HG03097 (cell line): ENCODE results near the gene FREM1.

Experiments
- ATAC-seq: cut with Tn5 transposase; IDR thresholded peaks from one replicate; pipeline ENCODE4 v1.9.1; 2021; ENCODE audit not compliant: unreplicated experiment, low FRiP score

The FREM1 gene

DNA sequence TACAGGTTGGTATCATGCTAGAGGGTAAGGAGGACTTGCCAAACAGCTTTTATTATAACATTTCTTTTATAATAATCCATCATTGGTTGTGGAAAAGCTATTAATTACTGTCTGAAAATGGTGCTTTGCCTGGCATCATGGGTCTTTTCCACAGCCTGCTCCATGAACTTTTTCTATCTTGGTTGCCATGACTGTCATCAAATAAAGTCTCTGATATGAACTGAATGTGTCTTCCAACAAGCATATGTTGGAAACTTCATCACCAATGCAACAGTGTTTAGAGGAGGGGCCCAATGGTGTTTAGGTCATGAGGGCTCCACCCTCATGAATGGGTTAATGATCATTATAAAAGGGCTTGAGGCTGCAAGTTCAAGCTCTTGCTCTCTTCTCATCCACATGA lies 81.0 kb downstream of the FREM1 start:
- no peak for ATAC-seq

DNA sequence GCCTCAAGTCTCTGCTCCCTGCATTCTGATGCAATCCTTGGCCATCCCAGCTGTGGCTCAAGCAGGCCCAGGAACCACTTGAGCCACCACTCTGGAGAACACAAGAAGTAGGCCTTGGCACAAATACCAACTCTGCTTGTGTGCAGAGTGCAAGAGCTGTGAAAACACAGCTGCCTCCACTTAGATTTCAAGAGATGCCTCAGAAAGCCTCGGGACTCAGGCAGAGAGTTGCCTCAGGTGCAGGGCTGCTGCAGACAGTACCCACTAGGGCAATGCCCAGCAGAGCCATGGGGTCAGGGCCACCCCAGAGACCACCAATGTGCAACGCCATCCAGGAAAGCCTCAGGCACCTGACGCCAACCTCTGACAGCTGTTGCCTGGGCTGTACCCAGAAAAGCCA lies 82.4 kb downstream of the FREM1 start:
- ATAC-seq = no peak

DNA sequence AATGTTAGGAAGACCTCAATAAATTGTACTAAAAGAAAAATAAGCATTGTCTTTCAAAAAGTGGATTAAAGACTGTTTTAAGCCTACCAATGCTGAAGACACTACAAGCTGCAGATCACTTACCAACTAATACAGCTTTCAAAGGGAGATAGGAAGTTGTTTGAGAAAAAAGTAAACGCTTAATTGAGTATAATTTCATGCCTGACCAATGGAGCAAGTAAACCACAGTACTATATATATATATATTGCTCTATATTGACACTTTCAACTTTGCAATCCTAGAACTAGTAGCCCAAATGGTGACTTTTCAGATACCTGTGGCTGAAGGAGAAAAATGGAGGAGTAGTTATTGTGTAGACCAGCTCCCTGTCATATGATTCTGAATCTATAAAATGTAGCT lies 85.7 kb downstream of the FREM1 start:
- no peak for ATAC-seq

DNA sequence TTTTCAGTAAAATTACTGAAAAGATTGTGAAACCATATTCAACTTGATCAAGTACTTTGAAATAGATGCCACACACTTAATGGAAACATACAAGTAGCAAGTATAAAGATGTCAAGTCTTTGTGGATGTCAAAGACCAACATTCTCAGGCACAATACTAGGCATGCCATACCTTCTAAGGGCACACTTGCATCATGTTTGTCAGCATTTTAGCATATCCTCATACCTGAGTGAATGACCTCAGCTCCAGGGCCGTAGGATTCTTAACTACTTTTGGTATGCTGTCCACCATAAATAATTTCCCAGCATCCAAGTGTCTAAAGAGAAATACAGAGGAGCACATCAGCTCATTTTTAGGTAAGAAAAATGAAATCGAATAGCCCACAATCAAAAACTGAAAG lies 86.4 kb downstream of the FREM1 start:
- ATAC-seq = no peak

DNA sequence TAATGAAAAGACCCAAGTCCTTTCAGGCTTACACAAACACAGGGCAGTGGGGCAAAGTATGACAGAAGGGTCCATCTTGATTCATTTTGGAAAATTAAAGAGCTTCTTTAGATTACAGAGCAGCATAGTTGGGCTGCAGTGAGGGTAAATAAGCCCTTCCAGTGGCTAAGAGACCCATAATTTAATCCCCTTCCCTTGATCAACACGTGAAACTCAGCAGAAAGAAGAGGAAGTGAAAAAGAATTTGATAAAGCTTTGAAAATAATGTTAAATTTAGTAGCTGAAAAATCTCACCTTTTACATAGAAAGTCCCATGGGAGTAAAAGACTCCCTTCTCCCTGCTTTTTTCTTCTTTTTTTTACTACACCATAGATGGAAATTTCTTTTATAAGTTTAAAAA lies 87.6 kb downstream of the FREM1 start:
- ATAC-seq = no peak

DNA sequence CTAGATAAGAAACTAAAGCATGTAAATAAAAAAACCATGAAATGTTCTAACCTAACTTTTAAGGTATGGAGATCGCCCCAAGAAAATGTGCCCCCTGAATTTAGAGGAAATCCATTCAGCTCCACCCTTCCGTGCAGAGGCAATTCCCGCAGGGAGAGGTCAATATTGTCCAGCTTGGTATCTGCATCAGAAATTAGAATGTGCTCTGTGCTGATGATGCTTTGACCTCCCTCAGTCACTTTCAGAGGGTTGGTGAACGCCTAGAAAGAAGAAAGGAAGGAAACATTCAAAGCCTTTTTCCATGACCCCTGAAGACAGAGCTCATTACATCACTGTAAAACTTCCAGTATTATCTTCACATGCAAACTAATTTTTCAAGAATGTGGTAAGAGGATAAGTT lies 91.0 kb downstream of the FREM1 start:
- no peak for ATAC-seq

DNA sequence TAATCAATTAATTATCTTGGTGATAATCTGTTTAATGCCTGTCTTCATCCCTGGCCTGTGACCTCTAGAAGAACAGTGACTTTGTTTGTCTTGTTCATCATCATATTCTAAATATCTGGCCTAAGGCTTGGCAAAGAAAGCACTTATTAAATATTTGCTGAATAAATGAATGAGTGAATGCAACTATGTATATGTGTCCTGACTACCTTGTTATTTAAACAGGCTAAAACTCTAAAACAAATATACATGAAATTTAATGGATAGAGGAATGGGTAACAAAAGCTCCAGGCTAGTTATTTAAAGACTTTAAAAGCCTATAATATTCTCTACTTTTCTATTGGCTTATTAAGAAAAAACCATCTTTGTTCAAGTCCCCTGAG lies 96.0 kb downstream of the FREM1 start:
- ATAC-seq = no peak

DNA sequence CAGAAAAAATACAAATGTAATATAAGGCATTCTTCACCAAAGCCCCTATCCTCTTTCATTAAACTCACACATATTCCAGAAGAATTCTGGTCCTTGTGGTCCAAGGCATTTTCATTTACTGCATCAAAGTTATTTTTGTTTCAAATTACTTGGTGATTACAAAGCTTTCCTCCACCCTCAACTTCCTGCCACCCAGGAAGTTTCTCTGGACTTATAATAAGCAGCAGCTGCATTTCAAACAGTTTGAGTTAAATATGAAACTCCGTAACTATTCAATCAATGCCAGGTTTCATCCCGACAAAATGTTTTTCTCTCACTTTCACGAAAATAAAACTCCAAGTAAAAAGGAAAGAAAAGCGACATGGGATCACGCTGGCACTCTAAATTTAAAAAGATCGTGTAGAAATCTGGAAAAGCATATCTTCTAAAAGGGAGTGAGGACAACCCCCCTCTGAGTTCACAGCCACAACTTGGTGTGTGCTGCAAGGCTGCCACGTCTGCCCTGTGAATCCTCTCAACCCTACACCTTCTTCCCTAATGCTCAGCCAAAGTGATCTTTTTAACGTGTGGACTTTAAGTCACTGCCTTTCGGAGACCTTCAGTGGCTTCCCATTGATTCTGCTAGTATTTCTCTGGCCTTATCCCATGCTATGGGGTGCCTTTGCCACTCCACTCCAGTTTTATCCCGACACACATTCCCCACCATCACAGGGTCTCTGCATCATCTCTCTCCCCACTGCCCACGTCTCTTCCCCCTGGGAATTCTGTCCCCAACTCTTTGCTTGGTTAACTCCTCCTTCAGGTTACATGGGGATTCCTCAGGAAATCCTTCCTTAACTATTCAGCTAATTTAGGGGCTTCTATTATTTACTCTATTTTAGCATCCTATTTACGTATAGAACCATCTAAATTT lies 96.6 kb downstream of the FREM1 start:
- ATAC-seq = no peak

DNA sequence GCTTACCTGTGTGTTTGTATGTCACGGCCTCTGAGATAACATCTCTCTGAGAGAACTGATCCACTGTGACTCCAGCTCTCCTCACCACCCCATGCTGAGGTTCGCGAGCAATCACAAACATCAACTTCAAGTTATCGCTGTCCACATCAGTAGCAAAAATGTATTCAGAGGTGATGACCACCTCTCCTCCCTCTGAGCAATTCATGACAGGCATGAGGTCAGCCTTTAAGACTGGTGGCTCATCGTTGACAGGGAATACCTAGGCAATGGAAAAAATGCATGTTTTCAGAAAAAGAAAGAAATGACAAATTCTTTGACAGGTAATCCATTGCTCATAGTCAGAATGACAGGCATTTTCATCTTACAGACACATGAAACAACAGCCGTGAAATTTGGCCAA lies 97.4 kb downstream of the FREM1 start:
- ATAC-seq = no peak

DNA sequence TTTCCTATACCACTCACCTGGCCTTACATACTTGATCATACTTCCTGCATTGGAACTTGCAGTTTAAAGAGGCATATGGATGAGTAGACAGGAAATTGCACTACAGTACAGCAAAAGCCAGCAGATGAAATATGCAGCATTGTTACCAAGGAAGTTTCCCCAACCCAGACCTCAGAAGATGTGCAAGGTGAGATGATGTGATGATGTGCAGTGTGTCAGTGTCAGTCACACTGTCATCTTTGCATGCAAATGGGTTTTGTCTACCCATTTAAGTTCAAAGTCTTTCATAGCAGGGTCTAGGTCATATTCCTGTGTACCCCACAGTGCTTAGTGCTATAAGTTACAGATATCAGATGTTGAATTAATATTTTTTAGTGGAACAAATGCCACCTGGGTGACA lies 98.4 kb downstream of the FREM1 start:
- no peak for ATAC-seq

DNA sequence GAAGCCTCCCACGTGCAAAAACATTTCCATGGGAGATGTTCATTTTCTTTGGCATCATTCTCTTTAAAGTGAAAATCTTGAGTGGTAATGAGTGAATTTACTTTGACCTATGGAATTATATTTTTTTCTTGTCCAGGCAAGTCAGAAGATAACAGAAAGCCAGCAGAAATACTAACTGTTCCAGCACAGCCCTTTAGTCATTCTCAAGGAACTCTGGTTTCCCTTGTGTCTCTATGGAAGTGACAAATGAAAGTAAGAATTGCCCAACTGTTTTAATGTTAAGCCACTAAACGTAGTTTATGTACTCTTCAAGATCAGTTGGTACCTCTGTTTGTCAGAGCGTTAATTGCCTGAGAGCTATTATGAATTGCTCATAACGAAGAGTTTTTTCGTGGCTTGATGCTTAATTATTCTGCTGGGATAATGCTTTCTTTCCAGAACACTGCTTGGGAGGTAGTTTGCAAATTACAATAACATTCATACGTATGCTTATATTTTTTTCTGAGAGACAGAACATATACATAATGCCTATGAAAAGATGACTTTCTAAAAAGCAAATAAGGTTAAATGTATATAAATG lies 103.2 kb downstream of the FREM1 start:
- no peak for ATAC-seq

DNA sequence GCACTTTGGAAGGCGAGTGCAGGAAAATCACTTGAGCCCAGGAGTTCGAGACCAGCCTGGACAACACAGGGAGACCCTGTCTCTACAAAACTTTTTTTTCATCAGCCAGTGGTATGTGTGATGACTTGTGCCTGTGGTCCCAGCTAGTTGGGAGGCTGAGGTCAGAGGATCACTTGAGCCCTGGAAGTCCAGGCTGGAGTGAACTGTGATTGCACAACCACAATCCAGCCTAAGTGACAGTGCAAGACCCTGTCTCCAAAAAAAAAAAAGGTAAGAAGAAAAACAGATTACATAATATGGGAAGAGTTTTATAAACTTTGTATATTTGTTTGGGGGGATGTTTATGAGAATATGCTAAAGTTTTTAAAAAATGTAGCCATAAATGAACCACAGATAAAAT lies 111.2 kb downstream of the FREM1 start:
- no peak for ATAC-seq

DNA sequence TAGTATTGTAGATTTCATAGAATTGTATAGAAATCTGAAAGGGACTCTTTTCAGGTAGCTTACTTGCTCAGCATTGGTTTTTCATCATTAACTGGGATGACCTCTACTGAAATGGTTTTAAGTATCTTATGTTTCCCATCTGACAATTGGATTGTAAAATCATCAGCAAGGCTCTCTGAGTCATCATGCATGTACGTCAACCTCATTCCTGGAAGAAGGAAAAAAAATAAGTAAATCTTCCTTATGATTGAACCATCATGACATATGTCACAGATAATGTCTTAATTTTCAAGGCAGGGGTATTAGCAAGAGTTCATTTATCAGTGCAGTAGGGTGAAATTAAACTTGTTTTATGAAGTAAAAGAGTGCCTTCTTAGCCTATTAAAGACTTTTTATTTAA lies 112.8 kb downstream of the FREM1 start:
- no peak for ATAC-seq

DNA sequence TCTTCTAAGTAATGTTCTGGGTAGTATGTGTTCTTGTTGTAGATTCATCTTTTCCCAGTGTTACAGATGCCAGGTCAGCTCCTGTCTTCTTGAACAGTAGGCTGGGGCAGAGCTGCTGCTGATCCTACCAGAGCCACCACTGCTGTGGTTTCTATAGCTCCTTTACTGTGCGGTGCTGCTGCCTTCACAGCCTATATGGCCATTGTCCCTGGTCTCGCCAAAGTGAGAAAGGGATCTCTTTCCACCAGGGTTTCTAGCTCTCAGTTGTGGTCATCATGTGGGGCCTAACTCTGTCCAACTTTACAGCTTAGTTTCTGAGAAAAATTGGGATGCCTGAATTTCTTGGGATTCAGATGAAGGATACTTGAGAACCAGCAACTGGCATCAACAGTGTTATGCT lies 116.8 kb downstream of the FREM1 start:
- no peak for ATAC-seq

DNA sequence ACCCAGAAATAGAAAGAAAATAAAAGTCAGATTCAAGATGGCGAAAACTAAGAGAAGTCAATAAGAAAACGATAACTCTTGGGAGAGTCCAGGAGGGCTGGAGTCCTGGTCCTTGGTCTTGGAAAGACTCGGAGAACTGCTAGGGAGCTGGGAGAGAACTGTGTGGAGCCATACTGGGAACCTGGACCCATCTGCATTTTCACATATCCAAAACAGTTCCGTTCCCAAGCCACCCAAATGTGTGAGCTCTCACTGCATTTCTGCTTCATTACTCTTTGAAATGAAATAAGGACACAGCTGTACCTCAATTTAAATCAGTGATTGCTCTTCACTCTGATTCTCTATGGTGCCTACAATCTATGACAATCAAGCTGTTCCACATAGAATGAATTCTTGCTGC lies 119.6 kb downstream of the FREM1 start:
- no peak for ATAC-seq

DNA sequence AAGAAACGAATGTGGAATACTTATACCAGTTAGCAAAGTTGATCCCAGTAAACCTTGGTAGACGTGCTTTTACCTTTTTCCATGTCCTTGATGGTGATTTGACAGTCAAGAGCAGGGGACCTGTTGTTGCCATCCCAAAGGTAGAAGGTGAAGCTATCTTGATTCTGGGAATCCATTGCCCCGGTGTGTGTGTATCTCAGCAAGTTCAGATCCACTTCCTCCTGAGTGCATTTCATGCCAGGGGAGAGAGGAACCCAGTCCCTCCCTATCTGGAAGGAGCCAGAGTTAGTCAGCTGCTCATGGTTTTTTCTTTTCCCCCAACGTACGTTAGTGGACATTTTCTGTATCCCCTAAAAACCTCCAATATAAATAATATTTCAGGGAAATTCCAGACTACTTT lies 121.4 kb downstream of the FREM1 start:
- ATAC-seq = no peak

DNA sequence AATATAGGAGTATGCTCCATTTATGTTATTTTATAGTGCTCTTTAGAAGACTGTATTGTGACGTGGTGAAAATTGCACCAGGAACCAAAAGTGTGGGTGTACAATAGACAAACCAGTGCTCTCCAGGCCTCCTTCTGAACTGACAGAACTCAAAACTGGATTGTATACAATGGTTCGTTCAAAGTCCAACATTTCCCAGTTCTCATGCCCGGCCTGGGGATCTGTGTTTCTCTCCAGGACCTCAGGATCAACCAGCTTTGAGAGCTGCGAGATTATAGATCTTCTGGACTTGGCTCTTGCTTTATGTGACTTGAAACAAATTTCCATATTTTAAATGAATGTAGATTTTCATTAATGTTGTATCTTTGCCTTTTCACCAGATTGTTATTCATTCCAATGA lies 126.9 kb downstream of the FREM1 start:
- no peak for ATAC-seq

DNA sequence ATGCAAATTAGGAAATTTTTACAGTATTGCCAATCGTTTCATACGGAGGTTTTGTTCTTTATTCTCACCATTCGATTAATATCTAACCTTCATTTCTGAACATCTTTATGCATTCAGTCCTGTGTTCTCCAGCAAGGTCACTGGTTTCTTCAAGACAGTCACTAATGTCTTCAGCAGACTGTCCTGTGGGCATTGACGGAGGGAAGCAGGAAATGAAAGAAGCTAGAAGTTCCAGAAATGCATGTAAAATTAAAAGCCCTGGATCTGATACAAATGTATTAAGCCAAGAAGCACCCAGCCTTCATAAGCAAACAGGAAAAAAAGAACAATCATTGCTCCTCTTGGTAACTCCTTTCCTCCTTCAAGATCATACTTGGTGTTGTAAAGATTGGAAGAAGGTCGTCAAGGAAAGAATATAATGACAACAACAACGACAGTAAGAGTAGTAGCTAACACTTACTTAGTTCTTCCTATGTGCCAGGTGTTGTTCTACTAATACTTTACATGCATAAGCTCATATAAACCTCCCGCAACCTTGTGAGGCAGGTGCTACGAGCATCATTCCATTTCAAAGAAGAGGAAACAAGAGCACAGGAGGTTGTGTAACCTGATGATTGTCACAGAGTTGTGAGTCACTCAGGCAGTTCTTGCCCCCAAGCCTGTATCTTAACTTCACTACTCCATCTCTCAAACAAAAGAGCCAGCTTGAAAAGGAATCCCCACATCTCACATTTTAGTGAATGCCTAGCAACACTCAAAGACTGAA lies 127.8 kb downstream of the FREM1 start:
- ATAC-seq = no peak

DNA sequence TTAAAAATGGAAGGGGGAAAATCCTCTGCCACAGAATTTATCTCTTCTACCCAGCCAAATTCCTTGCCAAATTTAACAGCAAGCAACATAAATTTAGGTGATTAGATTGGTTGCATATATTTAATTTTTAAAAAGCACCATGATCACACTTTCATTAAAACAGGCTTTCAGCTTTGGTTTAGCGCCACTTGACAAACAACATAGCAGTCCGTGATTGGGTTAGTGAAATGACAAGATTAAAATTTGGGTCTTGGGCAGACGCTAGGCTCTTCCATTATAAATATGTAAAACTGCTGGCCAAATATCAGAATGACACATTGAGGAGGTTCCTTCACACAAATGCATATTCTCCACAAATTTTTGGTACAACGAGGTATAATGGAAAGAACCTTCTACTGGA lies 129.5 kb downstream of the FREM1 start:
- ATAC-seq = no peak

DNA sequence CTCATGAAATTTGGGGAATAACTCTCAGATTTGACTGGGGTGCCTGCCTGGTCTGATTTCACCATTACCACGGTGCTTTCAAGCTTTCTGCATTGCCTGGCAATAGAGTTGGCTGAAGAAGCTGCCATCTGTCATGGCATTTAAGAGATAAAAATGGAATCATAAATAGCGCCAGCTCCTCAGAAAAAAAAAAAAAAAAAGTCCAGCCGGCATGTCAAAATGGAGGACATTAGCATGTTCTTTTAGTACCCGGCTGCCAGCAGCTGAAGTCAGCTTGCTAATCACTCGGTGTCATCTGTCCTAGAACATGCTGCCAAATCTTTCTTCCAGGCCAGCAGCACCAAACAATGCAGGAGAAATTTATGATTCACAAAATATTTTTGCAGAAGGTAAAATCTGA lies 130.0 kb downstream of the FREM1 start:
- no peak for ATAC-seq

DNA sequence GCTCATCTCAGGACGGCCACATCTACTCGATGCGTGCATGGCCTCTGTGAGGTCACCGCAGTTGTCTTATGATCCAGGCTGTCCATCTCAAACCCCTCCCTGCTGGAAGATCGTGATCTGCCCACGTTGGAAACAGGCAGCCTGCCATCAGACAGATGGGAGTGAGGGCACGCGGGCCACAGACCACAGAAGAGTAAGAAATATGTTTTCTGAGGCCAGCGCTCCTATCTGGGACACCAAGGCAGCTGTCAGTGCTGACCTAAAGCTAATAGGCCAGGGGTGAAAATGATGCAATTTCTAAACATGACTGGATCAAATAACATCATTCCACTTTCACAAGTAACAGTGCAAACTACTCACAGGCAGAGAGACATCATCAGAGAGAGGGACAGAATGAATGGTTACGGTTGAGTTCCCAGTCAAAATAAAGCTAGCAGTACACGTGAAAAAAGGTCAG lies 130.6 kb downstream of the FREM1 start:
- ATAC-seq = no peak

DNA sequence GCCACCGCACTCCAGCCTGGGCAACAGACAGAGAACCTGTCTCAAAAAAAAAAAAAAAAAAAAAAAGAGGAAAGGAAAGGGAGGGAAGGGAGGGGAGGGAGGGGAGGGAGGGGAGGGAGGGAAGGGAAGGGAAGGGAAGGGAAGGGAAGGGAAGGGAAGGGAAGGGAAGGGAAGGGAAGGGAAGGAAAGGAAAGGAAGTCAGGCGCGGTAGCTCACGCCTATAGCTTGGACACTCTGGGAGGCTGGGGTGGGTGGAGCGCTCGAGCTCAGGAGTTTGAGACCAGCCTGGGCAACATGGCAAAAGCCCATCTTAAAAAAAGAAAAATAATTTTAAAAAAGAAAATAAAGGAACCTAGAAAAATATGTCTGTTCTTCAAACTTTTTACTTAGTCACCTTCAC lies 131.7 kb downstream of the FREM1 start:
- ATAC-seq = no peak
